Fibroblast of villous mesenchyme (primary cell): Measurements from ENCODE around the gene TLE7. TPM values are rescaled to one million over a fixed set of nuclear protein-coding genes. Genes with fewer than 3 reads are reported as not detected.

Experiments
- DNase-seq: peaks from one replicate; pipeline ENCODE4 v3.0.0-alpha.2; 2010; ENCODE audit warnings: low read depth
- H3K4me3 ChIP-seq: 2 replicates; pipeline ENCODE4 v1.5.1; 2011; ENCODE audit warnings: low read depth, mild to moderate bottlenecking, low read length
- total RNA-seq: library from RNA; depleted of rRNA; stranded (reverse); fragments of >200 nt; gene quantifications from 2 replicates; pipeline ENCODE4 v1.2.3, GENCODE V29; 2012
- TF ChIP-seq, protein P1 (sequence below): IDR thresholded peaks from 2 replicates; pipeline ENCODE4 v1.5.1; 2012; ENCODE audit warnings: low read depth, mild to moderate bottlenecking, low read length; ENCODE audit not compliant: insufficient read depth

Gene TLE7
- total RNA-seq, 1 donor, result not detected

DNA sequence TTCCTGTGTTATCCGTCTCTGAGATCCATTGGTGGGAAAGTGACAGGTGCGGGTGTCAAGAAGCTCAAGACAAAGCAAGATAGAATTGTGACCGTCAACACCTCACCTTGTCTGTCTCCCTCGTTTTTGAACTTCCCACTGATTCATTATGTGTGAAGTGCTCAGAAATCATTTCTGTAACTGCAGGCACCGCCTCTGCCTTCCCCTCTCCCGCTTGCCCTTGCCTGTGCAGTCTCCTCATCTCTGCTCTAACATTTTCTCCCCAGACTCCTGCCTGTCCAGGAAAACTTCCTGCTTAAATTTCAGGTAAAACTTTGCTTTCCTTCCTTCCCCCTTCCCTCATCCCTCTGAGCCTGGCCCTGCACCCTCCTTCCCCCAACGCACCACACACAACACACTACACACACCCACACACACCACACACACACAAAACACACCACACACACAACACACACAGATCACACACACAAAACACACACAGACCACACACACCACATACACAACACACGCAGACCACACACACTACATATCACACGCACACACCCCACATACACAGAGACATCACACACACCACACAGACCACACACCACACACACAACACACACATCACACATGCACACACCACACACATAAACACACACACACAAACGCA is 57.7 kb downstream of the TLE7 start:
- DNase-seq, result no peak
- TF ChIP-seq, protein P1, sequence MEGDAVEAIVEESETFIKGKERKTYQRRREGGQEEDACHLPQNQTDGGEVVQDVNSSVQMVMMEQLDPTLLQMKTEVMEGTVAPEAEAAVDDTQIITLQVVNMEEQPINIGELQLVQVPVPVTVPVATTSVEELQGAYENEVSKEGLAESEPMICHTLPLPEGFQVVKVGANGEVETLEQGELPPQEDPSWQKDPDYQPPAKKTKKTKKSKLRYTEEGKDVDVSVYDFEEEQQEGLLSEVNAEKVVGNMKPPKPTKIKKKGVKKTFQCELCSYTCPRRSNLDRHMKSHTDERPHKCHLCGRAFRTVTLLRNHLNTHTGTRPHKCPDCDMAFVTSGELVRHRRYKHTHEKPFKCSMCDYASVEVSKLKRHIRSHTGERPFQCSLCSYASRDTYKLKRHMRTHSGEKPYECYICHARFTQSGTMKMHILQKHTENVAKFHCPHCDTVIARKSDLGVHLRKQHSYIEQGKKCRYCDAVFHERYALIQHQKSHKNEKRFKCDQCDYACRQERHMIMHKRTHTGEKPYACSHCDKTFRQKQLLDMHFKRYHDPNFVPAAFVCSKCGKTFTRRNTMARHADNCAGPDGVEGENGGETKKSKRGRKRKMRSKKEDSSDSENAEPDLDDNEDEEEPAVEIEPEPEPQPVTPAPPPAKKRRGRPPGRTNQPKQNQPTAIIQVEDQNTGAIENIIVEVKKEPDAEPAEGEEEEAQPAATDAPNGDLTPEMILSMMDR, result no peak
- no peak overlapping the region for H3K4me3 ChIP-seq

DNA sequence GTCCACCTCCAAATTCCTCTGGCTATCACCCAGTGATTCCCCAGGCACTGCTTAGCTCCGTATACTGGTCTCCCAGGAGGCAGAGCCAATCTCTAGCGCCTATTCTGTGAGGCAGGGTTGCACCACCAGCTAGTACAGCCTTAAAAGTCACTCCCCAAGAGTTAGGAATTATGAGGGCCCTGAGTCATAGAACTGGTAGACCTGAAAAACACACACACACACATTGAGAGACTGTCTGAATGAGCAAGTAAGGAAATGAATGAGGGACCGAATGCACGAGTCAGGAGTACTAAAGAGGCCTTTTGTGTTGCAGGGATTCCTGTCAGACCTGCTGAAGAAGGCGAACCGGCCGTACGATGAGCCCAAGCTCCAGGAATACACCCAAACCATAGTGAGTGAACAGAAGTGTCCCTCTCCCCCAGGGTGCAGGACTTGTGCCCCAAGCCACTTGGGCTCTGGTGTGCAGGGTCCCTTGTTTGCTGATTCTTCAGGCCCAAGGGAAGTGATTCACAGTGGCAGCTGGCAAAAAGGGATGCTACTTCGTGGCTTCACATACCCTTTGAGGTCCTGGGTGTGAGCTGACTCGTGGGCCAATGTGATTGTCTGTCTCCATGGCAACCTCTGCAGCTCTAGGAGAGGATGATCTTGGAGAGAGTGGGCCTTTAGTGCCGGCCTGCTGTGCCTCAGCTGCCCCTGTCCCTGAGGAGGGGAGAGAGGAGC is 58.6 kb downstream of the TLE7 start:
- DNase-seq, result no peak
- H3K4me3 ChIP-seq, result no peak overlapping the region
- TF ChIP-seq, protein P1, result no peak

DNA sequence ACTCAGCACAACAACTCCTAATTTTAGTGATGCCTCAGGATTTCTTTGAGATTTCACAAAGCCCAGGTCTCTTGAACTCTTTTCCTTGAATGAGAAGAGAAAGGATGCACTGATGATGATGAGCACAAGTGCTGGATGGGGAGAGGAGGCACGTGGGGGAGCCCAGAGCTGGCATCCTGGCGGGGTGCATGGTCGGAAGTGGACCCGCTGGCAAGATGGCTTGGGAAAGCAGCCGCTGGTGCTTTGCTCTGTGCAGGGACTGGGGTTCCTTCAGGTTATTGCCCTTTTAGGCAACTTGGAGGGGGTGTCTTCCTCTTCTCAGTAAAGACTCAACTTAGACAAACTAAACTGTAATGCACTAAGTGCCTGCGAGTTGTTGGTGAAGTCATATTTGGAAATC is 61.0 kb downstream of the TLE7 start:
- TF ChIP-seq, protein P1, result no peak
- no peak overlapping the region for H3K4me3 ChIP-seq
- DNase-seq, result no peak

Other genes with a start within 250 kb of the TLE7 start
- gene HYDIN, start 211.3 kb downstream of the TLE7 start, total RNA-seq, result under 0.01 and 2.3 TPM in 2 replicates
- gene CMTR2, start 152.7 kb downstream of the TLE7 start, total RNA-seq, result 35.1 and 42.7 TPM in 2 replicates
- under 0.01 and 0.97 TPM in 2 replicates for gene CALB2, start 83.3 kb downstream of the TLE7 start, total RNA-seq
- gene ZNF23, start 20.2 kb upstream of the TLE7 start, total RNA-seq, result 13.5 and 14.7 TPM in 2 replicates
- 2.2 and 2.6 TPM in 2 replicates for gene ZNF19, start 47.3 kb upstream of the TLE7 start, total RNA-seq
- gene CHST4, start 84.4 kb upstream of the TLE7 start, total RNA-seq, result not detected in 2 replicates
- under 0.01 TPM in 1 of 2 replicates, not detected in the other for gene TAT, start 135.0 kb upstream of the TLE7 start, total RNA-seq
- under 0.01 TPM in 1 of 2 replicates, not detected in the other for gene MARVELD3, start 184.1 kb upstream of the TLE7 start, total RNA-seq